Measurements from ENCODE around the gene TGIF2.

The TGIF2 gene

GRCh38 chr20:36629719-36630681 lies 56.6 kb downstream of the TGIF2 start:
- no peaks in the 10 kb centered on the region for H3K36me3 ChIP-seq (ENCODE audit: control insufficient read depth in 2 of 2, insufficient read depth in 1 of 2, low read length in 2 of 2)
- H3K27ac ChIP-seq (ENCODE audit: extremely low read depth, low read depth, low read length): no peak overlapping the region
- ChIA-PET CTCF (interaction anchor here (0.6 to 0.9 kb wide), 2 partner anchors 17 to 19 kb away, joined by 3 to 4 read pairs; no protein-coding TSS in a partner anchor), POLR2A (interaction anchor here (0.6 kb wide), 1 partner anchor 964 kb away, joined by 3 read pairs; no protein-coding TSS in a partner anchor)
- no peaks in the 10 kb centered on the region for H3K4me1 ChIP-seq (ENCODE audit: control insufficient read depth, insufficient read depth, low read length)
- TF ChIP-seq MEIS1 (CRISPR knock-in tag; IDR thresholded peaks at IDR 0.05; ENCODE audit: borderline replicate concordance): no peak
- peak; percentile 16; the same call in 1 of the 2 replicates for TF ChIP-seq GLIS1 (tag by site-specific recombination; IDR thresholded peaks at IDR 0.05)
- no peak for TF ChIP-seq ZNF639 (tag by site-specific recombination; IDR thresholded peaks at IDR 0.05)
- H3K9me3 ChIP-seq (ENCODE audit: control insufficient read depth, insufficient read depth, low read depth, low read length): no peaks in the 10 kb centered on the region
- no peak overlapping the region for H3K4me3 ChIP-seq (ENCODE audit: low read depth, low read length)

GRCh38 chr20:36631646-36632045 lies 58.2 kb downstream of the TGIF2 start:
- no peaks in the 10 kb centered on the region for H3K4me1 ChIP-seq (ENCODE audit: control insufficient read depth, insufficient read depth, low read length)
- no peak overlapping the region for H3K27ac ChIP-seq (ENCODE audit: extremely low read depth, low read depth, low read length)
- ChIA-PET POLR2A (interaction anchor here (0.6 kb wide), 1 partner anchor 13 kb away, joined by 3 read pairs; no protein-coding TSS in a partner anchor), CTCF (interaction anchor here (0.6 kb wide), 3 partner anchors 98 to 375 kb away, joined by 3 read pairs; no protein-coding TSS in a partner anchor)
- H3K4me3 ChIP-seq (ENCODE audit: low read depth, low read length): no peak overlapping the region
- no peaks in the 10 kb centered on the region for H3K36me3 ChIP-seq (ENCODE audit: control insufficient read depth in 2 of 2, insufficient read depth in 1 of 2, low read length in 2 of 2)
- no peak for TF ChIP-seq ZNF837 (tag by site-specific recombination; IDR thresholded peaks at IDR 0.05)
- TF ChIP-seq ZNF37A (tag by site-specific recombination; IDR thresholded peaks at IDR 0.05): no peak
- no peak for TF ChIP-seq ZNF138 (tag by site-specific recombination; IDR thresholded peaks at IDR 0.05; ENCODE audit: borderline replicate concordance)
- no peak for TF ChIP-seq ELK4 (IDR thresholded peaks at IDR 0.05; ENCODE audit: borderline replicate concordance, low read depth, low read length)
- no peak for TF ChIP-seq ZNF202 (tag by site-specific recombination; IDR thresholded peaks at IDR 0.05; ENCODE audit: borderline replicate concordance)
- TF ChIP-seq ZNF580 (tag by site-specific recombination; IDR thresholded peaks at IDR 0.05): no peak
- TF ChIP-seq ZSCAN23 (tag by site-specific recombination; IDR thresholded peaks at IDR 0.05): no peak
- TF ChIP-seq ZNF561 (tag by site-specific recombination; IDR thresholded peaks at IDR 0.05; ENCODE audit: borderline replicate concordance): no peak
- TF ChIP-seq ZNF302 (tag by site-specific recombination; IDR thresholded peaks at IDR 0.05; ENCODE audit: low read depth): no peak
- TF ChIP-seq ZSCAN5A (tag by site-specific recombination; IDR thresholded peaks at IDR 0.05): no peak
- no peak for TF ChIP-seq YY1 (tag by site-specific recombination; IDR thresholded peaks at IDR 0.05)
- TF ChIP-seq ZBTB1 (tag by site-specific recombination; IDR thresholded peaks at IDR 0.05): no peak
- no peak for TF ChIP-seq ZNF544 (tag by site-specific recombination; IDR thresholded peaks at IDR 0.05)
- no peak for TF ChIP-seq ZNF366 (tag by site-specific recombination; conservative IDR thresholded peaks at IDR 0.05)
- H3K9me3 ChIP-seq (ENCODE audit: control insufficient read depth, insufficient read depth, low read depth, low read length): no peaks in the 10 kb centered on the region
